Neural progenitor cell (in vitro differentiated cells): ENCODE data around the gene NOS1AP. TPM values are rescaled to one million over a fixed set of nuclear protein-coding genes. Genes with fewer than 3 reads are reported as not detected.

ENCODE experiments used
- DNase-seq: peaks from one replicate; pipeline ENCODE4 v3.0.0-alpha.2; 2016; ENCODE audit warnings: low spot score
- H2AFZ ChIP-seq: fragments of 200-600 bp; sonication (generic); replicated peaks from 2 replicates; pipeline ENCODE4 v1.6.1; 2016; ENCODE audit warnings: antibody characterized with exemption
- H3F3A ChIP-seq: fragments of 200-600 bp; sonication (generic); 2 replicates; pipeline ENCODE4 v1.6.1; 2016; ENCODE audit warnings: antibody characterized with exemption, low read depth
- H3K27ac ChIP-seq: fragments of 200-600 bp; sonication (generic); 2 replicates; pipeline ENCODE4 v1.5.1; 2016; ENCODE audit warnings: mild to moderate bottlenecking
- H3K27me3 ChIP-seq: fragments of 200-600 bp; sonication (generic); 2 replicates; pipeline ENCODE4 v1.6.1; 2016; ENCODE audit warnings: mild to moderate bottlenecking, moderate library complexity
- H3K36me3 ChIP-seq: fragments of 200-600 bp; sonication (generic); 2 replicates; pipeline ENCODE4 v1.5.1; 2016
- H3K4me1 ChIP-seq: fragments of 200-600 bp; sonication (generic); 2 replicates; pipeline ENCODE4 v1.6.1; 2016; ENCODE audit warnings: mixed run types
- H3K4me2 ChIP-seq: fragments of 200-600 bp; sonication (generic); 2 replicates; pipeline ENCODE4 v1.6.1; 2016
- H3K4me3 ChIP-seq: fragments of 200-600 bp; sonication (generic); 2 replicates; pipeline ENCODE4 v1.5.1; 2016
- H3K79me2 ChIP-seq: fragments of 200-600 bp; sonication (generic); 2 replicates; pipeline ENCODE4 v1.6.1; 2016; ENCODE audit warnings: low read depth
- H3K9ac ChIP-seq: fragments of 200-600 bp; sonication (generic); 2 replicates; pipeline ENCODE4 v1.6.1; 2016
- H3K9me3 ChIP-seq: fragments of 200-600 bp; sonication (generic); 2 replicates; pipeline ENCODE4 v1.5.1; 2016; ENCODE audit warnings: low read depth
- H4K20me1 ChIP-seq: fragments of 200-600 bp; sonication (generic); 2 replicates; pipeline ENCODE4 v1.6.1; 2016; ENCODE audit warnings: low read depth
- H3K27ac Mint-ChIP-seq: 3 replicates; pipeline ENCODE4 v1.8.0; 2021; ENCODE audit warnings: mixed read lengths
- H3K27me3 Mint-ChIP-seq: 2 replicates; pipeline ENCODE4 v1.8.0; 2022; ENCODE audit warnings: low read depth, mild to moderate bottlenecking, inconsistent platforms, moderate library complexity, mixed read lengths; ENCODE audit not compliant: insufficient read depth
- H3K36me3 Mint-ChIP-seq: 3 replicates; pipeline ENCODE4 v1.8.0; 2021; ENCODE audit warnings: mixed read lengths
- H3K4me1 Mint-ChIP-seq: 3 replicates; pipeline ENCODE4 v1.8.0; 2021; ENCODE audit warnings: mixed read lengths
- H3K4me3 Mint-ChIP-seq: 3 replicates; pipeline ENCODE4 v1.8.0; 2021; ENCODE audit warnings: mild to moderate bottlenecking, moderate library complexity, mixed read lengths
- H3K9me3 Mint-ChIP-seq: 3 replicates; pipeline ENCODE4 v1.8.0; 2020; ENCODE audit warnings: mixed read lengths
- EZH2 ChIP-seq: fragments of 200-600 bp; sonication (generic); IDR thresholded peaks from 2 replicates; pipeline ENCODE4 v1.6.1; 2017; ENCODE audit warnings: antibody characterized with exemption, mild to moderate bottlenecking, moderate library complexity
- EZH2phosphoT487 ChIP-seq: fragments of 200-600 bp; sonication (generic); IDR thresholded peaks from 2 replicates; pipeline ENCODE4 v1.6.1; 2017; ENCODE audit warnings: antibody characterized with exemption
- total RNA-seq: library from RNA; depleted of rRNA; stranded (reverse); fragments of >200 nt; gene quantifications from 2 replicates; pipeline ENCODE4 v1.2.3, GENCODE V29; 2015; ENCODE audit warnings: low replicate concordance
- TF ChIP-seq, protein P1 (sequence below): fragments of 200-600 bp; sonication (generic); IDR thresholded peaks from 2 replicates; pipeline ENCODE4 v1.5.1; 2017; ENCODE audit warnings: antibody characterized with exemption, mild to moderate bottlenecking

NOS1AP gene
- total RNA-seq, 1 donor from 2014 or later, result 2.4 TPM

DNA sequence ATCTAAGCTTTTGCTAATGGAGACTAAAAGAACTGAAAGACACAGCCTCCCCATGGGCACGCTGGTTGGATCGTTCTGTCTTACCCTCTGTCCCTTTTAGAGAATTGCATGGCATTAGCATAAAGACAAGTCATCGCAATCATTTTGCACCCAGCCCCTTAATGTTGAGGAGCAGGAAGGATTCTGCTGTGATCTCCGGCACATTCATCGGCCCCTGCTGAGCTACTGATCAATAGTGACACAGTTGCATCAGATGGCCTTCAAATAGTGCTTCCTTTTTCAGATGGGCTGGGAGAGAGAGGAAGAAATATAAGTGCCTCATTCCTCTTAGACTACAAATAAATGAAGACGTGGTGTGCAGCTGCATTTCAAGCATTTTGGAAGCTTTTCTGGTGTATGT, 75.4 kb downstream of the NOS1AP start:
- H3K4me3 ChIP-seq, result peak overlapping the region; percentile 11

DNA sequence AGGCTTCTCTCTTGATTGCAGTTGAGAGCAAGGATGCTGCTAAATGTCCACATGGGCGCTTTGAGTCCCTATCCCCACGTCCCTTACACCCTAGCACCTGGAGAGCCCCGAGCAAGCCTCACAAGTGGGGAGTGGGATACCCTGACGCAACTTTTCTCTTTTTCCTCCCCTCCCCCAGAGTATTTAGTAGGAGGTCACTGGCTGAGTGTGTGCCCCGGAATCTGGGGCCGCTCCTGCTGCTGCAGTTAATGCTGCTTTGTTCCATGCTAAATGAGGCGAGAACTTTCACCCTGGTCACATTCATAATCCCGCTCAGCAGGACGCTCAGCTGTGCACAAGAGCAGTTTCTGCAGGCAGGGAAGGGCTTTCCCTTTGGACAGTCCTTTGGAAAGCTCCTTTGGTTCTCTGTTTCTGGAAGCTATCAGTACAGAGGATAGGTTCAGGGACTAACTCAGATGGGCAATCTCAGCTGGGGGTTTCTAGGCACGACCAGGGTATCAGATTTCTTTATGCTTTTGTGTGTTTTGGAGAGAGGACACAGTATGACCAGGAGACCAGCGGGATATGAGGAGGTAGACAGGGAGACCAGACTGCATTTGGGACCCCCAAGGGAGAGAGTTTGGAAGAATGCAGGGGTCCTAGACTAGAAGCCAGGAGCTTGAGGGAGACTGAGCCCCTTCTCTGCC, 75.9 kb downstream of the NOS1AP start:
- Histone ChIP-seq H3K27me3 (no peaks in the 10 kb centered on the region), H3K36me3 (no peaks in the 10 kb centered on the region), H3K4me2 (peak overlapping the region; percentile 75), H3K27ac (peak overlapping the region; percentile 83), H2AFZ (no peak overlapping the region), H3K79me2 (peaks cover 60% of the 10 kb centered on the region), H3K4me1 (peaks cover 68% of the 10 kb centered on the region), H3F3A (peaks cover 57% of the 10 kb centered on the region), H4K20me1 (no peaks in the 10 kb centered on the region), H3K9ac (no peak overlapping the region), H3K4me3 (peak overlapping the region; percentile 11), H3K9me3 (no peaks in the 10 kb centered on the region)
- peaks cover 2% of the 10 kb centered on the region for H3K27me3 Mint-ChIP-seq
- H3K27ac Mint-ChIP-seq, result no peak overlapping the region
- TF ChIP-seq, protein P1, sequence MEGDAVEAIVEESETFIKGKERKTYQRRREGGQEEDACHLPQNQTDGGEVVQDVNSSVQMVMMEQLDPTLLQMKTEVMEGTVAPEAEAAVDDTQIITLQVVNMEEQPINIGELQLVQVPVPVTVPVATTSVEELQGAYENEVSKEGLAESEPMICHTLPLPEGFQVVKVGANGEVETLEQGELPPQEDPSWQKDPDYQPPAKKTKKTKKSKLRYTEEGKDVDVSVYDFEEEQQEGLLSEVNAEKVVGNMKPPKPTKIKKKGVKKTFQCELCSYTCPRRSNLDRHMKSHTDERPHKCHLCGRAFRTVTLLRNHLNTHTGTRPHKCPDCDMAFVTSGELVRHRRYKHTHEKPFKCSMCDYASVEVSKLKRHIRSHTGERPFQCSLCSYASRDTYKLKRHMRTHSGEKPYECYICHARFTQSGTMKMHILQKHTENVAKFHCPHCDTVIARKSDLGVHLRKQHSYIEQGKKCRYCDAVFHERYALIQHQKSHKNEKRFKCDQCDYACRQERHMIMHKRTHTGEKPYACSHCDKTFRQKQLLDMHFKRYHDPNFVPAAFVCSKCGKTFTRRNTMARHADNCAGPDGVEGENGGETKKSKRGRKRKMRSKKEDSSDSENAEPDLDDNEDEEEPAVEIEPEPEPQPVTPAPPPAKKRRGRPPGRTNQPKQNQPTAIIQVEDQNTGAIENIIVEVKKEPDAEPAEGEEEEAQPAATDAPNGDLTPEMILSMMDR, result no peak
- TF ChIP-seq EZH2phosphoT487 (peak; percentile 71), EZH2 (no peak)
- peaks cover 13% of the 10 kb centered on the region for H3K9me3 Mint-ChIP-seq
- DNase-seq, result peak; percentile 91
- no peak overlapping the region for H3K4me3 Mint-ChIP-seq
- peaks cover 22% of the 10 kb centered on the region for H3K4me1 Mint-ChIP-seq
- H3K36me3 Mint-ChIP-seq, result peaks cover 21% of the 10 kb centered on the region

More for the DNA sequence above, 75.4 kb downstream of the NOS1AP start:
- Mint-ChIP-seq H3K27ac (no peak overlapping the region), H3K9me3 (peaks cover 7% of the 10 kb centered on the region), H3K36me3 (peaks cover 16% of the 10 kb centered on the region), H3K4me3 (no peak overlapping the region), H3K27me3 (peaks cover 2% of the 10 kb centered on the region), H3K4me1 (peaks cover 22% of the 10 kb centered on the region)
- TF ChIP-seq, protein P1, result no peak
- TF ChIP-seq EZH2 (no peak), EZH2phosphoT487 (no peak)
- H3F3A ChIP-seq, result peaks cover 57% of the 10 kb centered on the region
- no peaks in the 10 kb centered on the region for H3K36me3 ChIP-seq
- H4K20me1 ChIP-seq, result no peaks in the 10 kb centered on the region
- H3K9ac ChIP-seq, result no peak overlapping the region
- peak; percentile 56 for DNase-seq
- peaks cover 68% of the 10 kb centered on the region for H3K4me1 ChIP-seq
- no peaks in the 10 kb centered on the region for H3K9me3 ChIP-seq
- H3K27ac ChIP-seq, result peak overlapping the region; percentile 83
- H3K27me3 ChIP-seq, result no peaks in the 10 kb centered on the region
- H2AFZ ChIP-seq, result no peak overlapping the region
- H3K79me2 ChIP-seq, result peaks cover 60% of the 10 kb centered on the region
- peak overlapping the region; percentile 75 for H3K4me2 ChIP-seq

DNA sequence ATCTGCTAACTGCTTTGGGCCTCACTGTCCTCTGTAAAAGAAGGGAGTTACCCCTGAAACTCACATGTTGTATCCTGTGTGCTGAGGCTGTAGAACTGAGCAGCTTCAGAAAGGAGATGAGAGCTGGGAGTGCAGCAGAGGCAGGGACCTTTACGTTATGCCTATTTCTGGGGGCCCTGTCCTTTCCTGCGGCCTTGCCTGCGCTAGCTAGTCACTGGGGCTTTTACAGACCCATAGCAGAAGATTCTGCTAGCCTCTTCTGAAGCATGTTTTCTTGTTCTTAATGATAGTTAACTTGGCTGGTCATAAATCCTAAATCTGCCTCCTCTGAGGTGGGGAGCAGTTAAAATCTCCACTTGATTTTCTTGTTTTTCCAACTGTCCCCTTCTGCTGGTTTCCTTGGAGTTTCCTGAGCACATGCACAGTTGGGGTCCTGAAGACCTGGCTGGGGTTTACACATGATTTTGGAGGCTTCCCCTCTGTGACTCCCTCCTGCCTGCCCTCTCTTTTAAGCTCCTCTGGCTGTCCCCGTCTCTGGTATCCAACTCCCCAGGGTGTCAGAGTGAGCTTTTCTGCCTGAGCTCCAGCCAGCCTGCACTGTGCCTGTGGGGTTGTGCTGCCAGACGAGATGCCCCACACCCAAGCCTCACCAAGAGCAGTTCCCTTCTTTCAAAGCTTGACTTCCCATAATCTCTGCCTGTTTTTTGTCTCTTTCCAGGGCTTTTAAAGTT, 76.6 kb downstream of the NOS1AP start:
- H3K4me2 ChIP-seq, result peak overlapping the region; percentile 75
- no peak overlapping the region for H3K27ac Mint-ChIP-seq

More for the DNA sequence above, 76.6 kb downstream of the NOS1AP start:
- no peaks in the 10 kb centered on the region for H3K27me3 ChIP-seq
- H3K79me2 ChIP-seq, result peaks cover 60% of the 10 kb centered on the region
- H3K9me3 ChIP-seq, result no peaks in the 10 kb centered on the region
- no peaks in the 10 kb centered on the region for H3K36me3 ChIP-seq
- H3K9me3 Mint-ChIP-seq, result peaks cover 18% of the 10 kb centered on the region
- H3K4me3 Mint-ChIP-seq, result no peak overlapping the region
- DNase-seq, result peak; percentile 27
- no peak overlapping the region for H3K9ac ChIP-seq
- H3K36me3 Mint-ChIP-seq, result peaks cover 23% of the 10 kb centered on the region
- H3F3A ChIP-seq, result peaks cover 57% of the 10 kb centered on the region
- peak overlapping the region; percentile 11 for H3K4me3 ChIP-seq
- peaks cover 2% of the 10 kb centered on the region for H3K27me3 Mint-ChIP-seq
- peaks cover 22% of the 10 kb centered on the region for H3K4me1 Mint-ChIP-seq
- H4K20me1 ChIP-seq, result no peaks in the 10 kb centered on the region
- TF ChIP-seq, protein P1, result no peak
- TF ChIP-seq EZH2phosphoT487, result no peak
- no peak for TF ChIP-seq EZH2
- H3K27ac ChIP-seq, result peak overlapping the region; percentile 83
- peaks cover 68% of the 10 kb centered on the region for H3K4me1 ChIP-seq
- H2AFZ ChIP-seq, result no peak overlapping the region
